ENCODE measurements around the gene PRG2. TPM values are rescaled to one million over a fixed set of nuclear protein-coding genes. Genes with fewer than 3 reads are reported as not detected.

Gene PRG2
- total RNA-seq, 1 experiment from 2014 or later = not detected

DNA sequence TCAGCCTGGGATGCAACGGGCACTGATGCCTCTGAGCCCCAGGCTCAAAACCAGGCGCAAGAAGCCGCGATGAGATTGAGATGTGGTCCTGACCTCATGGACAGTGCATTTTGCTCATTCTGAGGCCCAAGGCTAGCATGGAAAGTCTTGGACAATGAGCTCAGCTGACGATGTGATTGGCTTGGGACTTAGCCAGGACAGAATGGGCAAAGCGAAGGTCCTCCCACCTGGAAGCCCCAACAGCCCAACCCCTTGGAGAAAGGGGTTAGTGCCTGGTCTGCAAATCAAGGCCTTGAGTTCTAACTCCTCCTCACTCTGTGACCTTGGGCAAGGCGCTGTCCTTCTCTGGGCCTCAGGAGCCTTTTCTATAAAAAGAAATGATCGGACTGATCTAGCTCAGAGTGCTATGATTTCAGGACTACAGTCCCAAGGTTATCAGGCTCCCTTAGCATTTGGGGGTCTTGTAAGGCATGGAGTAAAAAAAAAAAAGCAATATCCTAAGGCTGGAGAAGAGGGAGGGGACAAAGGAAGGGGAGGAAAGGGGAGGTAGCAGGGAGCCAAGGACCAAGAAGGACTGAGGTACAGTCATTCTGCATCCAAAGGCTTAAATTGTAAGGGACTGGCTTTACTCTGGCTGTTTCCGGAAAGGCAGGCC is 33.8 kb upstream of the PRG2 start:
- in situ Hi-C loops (cut with HindIII; ENCODE audit: low pct_unique_long_range_greater_than_20kb, low sequenced_read_pairs) = no loop called here
- no peak for DNase-seq (ENCODE audit: low read depth, low spot score)

DNA sequence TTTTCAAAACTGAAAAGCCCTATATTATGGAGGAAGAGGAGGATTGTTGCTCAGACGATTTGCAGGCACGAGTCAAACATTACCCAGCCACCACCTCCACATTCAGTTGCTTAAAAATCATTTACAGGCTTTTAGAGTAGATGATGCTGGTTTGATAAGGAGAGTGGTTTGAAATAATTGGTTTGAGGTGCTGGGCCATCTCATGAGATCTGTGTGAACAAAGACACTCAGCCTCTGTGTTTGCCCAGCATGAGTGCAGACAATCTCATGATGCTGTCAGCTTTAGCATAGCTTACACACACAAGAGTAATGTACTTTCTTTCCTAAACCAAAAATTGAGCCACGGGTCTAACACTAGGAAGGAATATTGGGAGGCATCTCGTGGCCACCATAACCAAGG is 32.2 kb upstream of the PRG2 start:
- in situ Hi-C loops (cut with HindIII; ENCODE audit: low pct_unique_long_range_greater_than_20kb, low sequenced_read_pairs) = no loop called here
- DNase-seq (ENCODE audit: low read depth, low spot score) = no peak

DNA sequence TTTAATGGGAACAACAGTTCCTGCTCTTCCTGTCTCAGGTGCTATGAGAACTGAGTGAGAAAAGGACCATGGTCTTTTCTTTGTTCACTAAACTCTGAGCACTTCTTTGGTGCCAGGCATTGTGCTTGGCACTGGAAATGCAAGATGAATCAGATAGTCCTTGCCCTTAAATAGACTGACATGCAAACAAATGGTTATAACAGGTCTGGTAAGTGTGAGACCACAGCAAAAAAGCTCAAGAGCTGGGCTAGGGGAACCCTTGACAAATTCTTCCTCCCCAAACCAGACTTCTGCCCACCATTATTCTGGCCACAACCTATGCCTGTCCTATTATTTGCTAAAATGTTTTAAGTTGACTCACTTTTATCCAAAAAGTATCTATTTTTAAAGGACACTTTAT is 31.4 kb upstream of the PRG2 start:
- DNase-seq (ENCODE audit: low read depth, low spot score) = no peak
- in situ Hi-C loops (cut with HindIII; ENCODE audit: low pct_unique_long_range_greater_than_20kb, low sequenced_read_pairs) = no loop called here

DNA sequence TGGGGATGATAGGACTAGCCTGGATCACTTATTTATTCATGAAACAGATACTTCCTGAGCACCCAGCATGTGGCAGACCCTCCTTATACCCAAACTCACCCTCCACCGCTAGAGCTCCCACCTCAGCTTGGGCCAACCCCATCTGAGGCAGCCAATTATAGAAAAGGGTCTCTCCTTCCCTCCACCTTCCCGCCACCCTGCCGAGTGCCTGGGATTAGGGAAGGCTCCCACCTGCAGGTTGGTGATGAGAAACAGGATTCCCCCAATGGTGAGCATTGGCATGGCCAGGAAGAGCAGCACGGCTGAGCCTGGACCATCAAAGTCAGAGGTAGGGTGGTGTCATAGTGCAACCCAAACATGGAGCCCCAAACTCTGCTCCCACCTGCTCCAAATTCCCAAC is 30.6 kb upstream of the PRG2 start:
- in situ Hi-C loops (cut with HindIII; ENCODE audit: low pct_unique_long_range_greater_than_20kb, low sequenced_read_pairs) = no loop called here
- no peak for DNase-seq (ENCODE audit: low read depth, low spot score)

DNA sequence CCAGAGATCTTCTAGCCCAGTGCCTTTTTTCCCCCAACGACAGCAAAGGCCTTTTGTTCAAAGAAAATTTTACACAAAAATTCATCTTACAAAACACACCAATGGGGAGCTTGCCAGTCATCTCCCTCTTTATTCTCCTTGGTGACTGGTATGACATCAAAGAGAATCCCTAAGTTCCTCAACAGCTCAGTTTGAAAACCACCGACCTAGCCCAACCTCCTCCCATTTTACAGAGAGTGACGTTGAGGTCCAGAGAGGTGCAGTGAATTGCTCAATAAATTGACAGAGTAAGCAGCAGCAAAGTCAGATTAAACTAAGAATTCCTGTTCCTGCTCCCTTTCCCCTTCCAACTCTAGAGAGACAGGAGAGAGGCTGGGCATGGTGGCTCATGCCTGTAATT is 28.7 kb upstream of the PRG2 start:
- in situ Hi-C loops (cut with HindIII; ENCODE audit: low pct_unique_long_range_greater_than_20kb, low sequenced_read_pairs) = no loop called here
- no peak for DNase-seq (ENCODE audit: low read depth, low spot score)

DNA sequence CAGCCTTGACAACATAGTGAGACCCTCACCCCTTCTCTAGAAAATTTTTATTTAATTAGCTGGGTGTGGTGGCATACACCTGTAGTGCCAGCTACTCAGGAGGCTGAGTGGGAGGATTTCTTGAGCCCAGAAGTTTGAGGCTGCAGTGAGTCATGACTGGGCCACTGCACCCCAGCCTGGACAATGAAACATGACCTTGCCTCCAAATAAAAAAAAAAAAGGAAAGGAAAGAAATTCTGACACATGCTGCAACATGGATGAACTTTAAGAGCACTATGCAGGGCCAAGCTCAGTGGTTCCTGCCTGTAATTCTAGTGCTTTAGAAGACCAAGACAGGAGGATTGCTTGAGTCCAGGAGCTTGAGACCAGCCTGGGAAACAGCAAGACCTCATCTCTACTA is 27.7 kb upstream of the PRG2 start:
- no peak for DNase-seq (ENCODE audit: low read depth, low spot score)
- in situ Hi-C loops (cut with HindIII; ENCODE audit: low pct_unique_long_range_greater_than_20kb, low sequenced_read_pairs) = no loop called here

DNA sequence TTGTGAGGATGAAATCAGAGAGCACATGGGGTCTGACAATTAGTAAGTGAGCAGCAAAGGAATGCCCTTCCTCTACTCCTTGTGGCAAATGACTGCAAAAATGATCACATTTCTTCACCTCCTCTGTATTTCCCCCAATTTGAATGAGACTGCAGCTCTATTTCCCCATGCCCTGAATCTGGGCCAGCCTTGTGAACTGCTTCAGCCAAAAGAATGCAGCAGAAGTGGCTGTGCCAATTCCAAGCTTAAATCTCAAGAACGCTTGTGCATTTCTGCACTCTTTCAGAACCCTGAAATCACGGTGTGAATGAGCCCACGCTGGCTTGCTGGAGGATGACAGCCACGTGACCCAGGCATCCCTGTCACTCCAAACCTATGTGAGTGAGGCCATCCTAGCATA is 26.6 kb upstream of the PRG2 start:
- in situ Hi-C loops (cut with HindIII; ENCODE audit: low pct_unique_long_range_greater_than_20kb, low sequenced_read_pairs) = no loop called here
- DNase-seq (ENCODE audit: low read depth, low spot score) = no peak

DNA sequence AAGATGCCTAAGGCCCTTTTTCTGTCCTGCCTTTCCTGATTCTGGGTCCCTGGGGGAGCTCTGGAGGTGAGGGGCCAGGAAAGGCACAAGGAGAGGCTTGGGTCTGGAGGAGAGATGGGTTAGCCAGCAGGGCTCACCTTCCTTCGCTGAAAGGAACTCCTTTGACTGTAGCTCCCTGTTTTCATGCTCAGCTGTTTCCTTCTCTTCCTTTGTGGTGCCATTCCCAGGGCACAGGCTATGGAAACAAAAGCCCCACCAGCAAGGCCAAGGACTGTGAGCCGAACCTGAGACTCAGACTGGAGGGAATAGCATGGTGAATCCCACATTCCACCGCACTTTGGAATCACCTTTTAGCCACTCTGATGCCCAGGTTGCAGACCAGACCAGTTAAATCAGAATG is 26.0 kb upstream of the PRG2 start:
- DNase-seq (ENCODE audit: low read depth, low spot score) = no peak
- in situ Hi-C loops (cut with HindIII; ENCODE audit: low pct_unique_long_range_greater_than_20kb, low sequenced_read_pairs) = no loop called here

DNA sequence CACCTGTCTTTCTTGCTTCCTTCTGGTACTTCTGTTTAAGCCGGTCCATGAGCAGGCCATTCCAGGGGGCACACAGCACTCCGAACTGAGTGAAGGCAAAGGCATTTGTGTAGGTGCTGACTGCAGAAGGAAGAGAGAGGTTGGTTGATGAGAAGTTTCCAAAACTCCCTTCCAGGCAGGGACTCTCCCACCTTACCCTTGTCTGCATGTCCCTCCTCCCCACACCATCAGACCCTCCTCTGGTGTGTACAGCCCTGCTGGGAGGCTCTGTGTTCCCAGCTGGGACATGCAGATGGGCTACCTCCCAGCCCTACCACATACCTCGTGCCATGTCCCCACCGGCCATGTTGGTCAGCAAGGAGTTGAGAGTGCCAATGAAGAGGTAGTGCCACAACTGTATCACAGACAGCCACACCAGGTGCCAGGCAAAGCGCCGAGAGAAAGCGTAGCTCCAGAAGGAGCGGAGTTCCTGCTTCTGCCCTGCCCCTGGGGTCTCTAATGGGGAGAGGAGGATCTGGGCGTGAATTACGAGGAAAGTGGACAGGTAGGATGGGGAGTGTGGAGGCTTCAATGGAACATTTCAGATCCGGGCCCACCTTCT is 24.3 kb upstream of the PRG2 start:
- no peak for DNase-seq (ENCODE audit: low read depth, low spot score)
- in situ Hi-C loops (cut with HindIII; ENCODE audit: low pct_unique_long_range_greater_than_20kb, low sequenced_read_pairs) = no loop called here

DNA sequence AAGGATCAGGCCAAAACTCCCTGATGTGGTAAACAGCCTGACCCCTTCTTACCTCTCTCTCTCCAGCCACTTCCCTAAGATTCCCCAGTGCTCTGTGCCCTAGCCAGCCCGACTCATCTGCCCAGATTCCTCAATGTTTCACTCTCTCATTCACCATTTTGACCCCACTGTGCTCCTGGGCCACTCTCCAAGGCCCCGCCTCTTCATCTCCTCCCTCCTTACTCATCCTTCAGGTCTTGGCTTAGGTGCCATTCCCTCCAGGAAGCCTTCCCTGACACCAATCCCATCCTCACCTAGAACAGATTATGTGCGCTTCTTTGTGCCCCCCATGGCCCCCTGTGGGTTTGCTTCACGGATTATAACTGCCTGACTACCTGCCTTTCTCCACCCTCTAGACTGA is 23.2 kb upstream of the PRG2 start:
- in situ Hi-C loops (cut with HindIII; ENCODE audit: low pct_unique_long_range_greater_than_20kb, low sequenced_read_pairs) = no loop called here
- DNase-seq (ENCODE audit: low read depth, low spot score) = no peak

DNA sequence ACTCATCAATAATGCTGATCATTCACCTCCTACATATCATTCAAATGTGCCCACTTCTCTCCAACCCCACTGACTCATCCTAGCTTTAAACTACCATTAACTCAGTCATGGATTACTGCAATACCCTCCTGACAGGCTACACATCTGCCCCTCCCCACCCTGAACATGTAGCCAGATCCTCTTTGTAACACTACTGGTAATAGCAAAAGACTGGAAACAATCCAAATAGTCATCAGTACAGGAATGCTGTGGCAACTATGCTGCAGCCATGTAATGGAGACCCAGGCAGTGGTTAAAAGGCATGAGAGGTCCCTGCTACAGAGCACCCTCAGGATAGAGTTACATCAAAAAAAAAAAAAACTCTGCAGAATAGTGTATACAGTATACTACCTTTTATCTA is 19.8 kb upstream of the PRG2 start:
- no peak for DNase-seq (ENCODE audit: low read depth, low spot score)
- in situ Hi-C loops (cut with HindIII; ENCODE audit: low pct_unique_long_range_greater_than_20kb, low sequenced_read_pairs) = no loop called here

DNA sequence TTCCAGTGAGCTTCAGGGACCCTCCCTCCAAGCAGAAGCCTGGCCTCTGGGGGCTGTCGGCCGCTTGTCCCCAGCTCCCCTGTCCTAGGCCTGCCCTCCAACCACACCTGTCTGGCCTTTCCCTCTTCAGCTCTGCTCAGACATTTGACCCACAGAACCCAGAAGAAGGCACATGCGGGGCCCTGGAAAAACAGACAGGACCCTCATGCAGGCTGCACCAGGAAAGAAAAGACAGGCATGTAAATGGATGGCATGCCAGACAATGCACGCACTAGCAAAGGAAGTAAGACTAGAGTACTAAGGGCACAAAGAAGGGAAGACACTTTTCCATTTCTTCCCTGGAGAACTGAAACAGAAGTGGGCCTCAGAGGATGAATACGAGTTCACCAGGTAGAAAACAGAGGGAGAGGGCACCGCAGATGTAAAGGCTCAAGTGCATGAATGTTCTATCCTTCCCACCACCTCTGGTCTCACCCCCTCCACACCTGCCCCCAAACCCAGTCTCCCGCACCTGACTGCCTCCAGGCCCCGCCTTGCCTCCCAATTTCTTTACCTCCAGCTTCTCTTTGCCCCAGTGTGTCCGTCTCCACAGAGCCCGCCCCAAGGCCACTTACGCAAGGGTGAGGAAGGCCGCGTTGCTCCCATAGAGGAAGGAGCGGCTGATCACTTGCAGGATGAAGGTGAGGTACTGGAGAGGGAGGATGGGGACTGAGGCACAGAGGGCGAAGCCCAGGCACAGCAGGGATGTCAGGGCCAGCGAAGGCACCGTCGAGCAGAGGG is 19.1 kb upstream of the PRG2 start:
- no peak for DNase-seq (ENCODE audit: low read depth, low spot score)
- in situ Hi-C loops (cut with HindIII; ENCODE audit: low pct_unique_long_range_greater_than_20kb, low sequenced_read_pairs) = no loop called here

DNA sequence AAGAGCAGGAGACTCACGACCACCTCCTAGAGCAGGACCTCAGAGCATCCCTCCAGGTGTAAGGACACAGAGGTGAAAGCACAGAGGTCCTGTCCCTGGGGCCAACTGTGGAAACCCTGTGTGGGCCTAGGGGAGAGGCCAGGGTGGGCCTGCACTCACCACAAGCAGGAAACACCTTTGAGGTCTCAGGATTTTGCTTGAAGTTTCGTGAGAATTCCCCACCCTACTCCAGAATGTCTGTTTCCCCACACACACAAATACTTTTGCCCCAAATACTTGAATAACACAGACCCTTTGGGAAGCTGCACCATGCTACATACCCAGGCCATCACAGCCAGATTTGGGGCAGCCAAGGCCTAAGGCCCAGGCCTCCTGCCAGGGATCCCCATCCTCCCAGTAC is 18.3 kb upstream of the PRG2 start:
- in situ Hi-C loops (cut with HindIII; ENCODE audit: low pct_unique_long_range_greater_than_20kb, low sequenced_read_pairs) = no loop called here
- no peak for DNase-seq (ENCODE audit: low read depth, low spot score)

DNA sequence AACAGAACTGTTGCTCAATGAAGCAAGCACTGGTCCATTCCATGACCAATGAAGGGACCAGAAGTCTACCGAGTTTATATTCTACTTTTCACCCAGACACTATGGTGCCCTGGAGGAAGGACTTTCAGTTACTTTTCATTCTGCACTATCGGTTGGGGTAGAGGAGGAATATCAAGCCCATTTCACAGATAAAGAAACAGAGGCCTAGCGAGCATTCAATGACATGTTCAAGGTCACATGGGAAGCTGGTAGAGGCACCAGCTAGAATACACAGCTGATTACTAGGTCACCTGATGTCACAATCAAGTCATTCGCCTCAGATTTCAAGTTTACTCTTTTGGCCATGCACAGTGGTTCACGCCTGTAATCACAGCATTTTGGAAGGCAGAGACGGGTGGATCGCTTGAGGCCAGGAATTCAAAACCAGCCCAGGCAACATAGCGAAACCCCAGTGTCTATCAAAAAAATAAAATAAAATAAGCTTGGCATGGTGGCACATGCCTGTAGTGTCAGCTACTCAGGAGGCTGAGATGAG is 17.6 kb upstream of the PRG2 start:
- in situ Hi-C loops (cut with HindIII; ENCODE audit: low pct_unique_long_range_greater_than_20kb, low sequenced_read_pairs) = no loop called here
- DNase-seq (ENCODE audit: low read depth, low spot score) = no peak

DNA sequence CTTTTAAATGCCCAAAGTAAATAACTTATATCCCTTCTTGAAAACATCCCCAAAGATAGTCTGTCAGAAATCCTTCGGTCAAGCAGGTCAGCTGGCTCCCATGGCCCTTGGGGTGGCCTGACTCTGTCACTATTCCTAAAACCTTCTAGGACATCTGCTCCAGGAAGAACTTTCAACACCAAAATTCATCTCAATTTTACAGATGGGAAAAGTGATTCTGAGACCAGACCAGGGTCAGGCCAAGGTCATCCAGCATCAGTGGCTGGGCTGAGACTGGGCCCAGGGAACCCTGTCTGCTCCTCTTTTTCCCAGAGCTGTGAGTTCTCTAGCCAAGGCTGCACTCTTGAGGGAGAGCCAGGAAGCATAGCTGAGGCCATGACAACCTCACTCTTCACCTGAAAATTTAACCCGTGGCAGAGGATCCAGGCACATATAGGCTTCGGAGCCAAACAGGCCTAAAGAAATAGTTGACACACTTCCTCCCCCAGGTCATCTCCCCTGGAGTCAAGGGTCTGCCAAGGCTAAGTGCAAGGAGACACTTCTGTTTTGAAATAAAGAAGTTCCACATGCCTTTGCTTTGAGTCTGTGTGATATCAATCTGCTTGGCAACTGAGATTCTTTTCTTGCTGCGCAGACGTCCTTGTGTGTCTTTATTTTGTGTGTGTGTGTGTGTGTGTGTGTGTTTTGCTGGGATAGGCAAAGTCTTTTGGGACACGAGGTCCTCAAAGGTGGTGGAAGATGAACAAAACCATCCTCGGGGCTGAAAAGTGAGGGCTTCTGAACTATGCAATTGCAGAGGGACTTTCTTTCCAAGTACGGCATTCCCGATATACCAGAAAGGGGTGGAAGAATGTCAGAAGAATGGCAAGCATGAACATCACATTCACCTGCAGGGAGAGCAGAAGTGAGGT is 16.8 kb upstream of the PRG2 start:
- DNase-seq (ENCODE audit: low read depth, low spot score) = no peak
- in situ Hi-C loops (cut with HindIII; ENCODE audit: low pct_unique_long_range_greater_than_20kb, low sequenced_read_pairs) = no loop called here

DNA sequence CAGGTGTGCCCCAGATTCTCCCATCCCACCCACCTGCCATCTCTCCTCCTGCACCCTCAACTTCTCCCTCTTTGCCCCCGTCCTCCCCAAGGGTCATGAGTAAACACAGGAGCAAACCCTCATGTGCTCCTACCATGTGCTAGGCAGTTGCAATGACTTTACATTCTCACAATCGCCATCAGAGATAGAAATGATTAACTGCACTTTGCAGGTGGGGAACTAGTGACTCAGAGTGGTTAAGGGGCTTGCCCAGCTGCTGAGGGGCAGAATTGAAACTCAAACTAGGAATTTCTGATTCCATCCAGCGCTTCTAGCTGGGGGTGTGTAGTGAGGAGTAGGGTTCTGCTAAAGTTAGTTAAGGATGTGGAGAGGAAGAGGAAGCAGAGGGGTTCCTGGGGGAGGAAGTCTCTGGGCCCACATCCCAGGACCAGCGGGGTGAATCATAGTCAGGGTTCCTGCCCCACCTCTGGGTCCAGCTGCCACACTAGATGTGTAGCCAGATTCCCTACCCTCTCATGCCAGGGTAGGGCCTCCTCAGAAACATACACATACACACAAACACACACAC is 16.0 kb upstream of the PRG2 start:
- in situ Hi-C loops (cut with HindIII; ENCODE audit: low pct_unique_long_range_greater_than_20kb, low sequenced_read_pairs) = no loop called here
- no peak for DNase-seq (ENCODE audit: low read depth, low spot score)

DNA sequence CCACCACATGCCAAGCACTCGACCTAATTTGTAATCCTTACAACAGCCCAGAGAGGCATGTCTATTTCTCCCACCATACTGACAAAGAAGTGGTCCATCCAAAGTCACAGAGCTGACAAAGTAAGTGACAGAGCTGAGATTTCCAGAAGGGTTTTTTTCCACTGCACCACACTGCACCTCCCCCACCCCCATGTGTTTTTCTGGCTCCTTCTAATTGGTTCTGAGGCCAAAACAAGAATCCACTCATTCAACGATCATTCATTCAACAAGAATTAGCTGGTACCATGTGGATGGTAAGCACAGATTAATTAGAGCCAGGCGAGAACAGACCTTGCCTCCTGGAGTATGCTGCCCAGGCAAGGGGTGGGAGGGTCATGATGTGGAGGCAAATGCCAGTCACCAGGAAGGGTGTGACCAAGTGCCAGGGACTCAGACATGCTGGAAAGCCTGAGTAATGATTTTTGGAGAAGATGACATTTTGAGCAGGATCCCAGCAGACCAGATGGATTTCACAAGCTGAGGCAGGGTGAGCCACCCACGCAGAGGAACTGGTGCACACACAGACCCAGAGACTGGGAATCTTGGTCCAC is 14.9 kb upstream of the PRG2 start:
- in situ Hi-C loops (cut with HindIII; ENCODE audit: low pct_unique_long_range_greater_than_20kb, low sequenced_read_pairs) = no loop called here
- DNase-seq (ENCODE audit: low read depth, low spot score) = no peak
